Body of pancreas (tissue), 4 donors: Measurements from ENCODE around the gene GNAO1. TPM values are rescaled to one million over a fixed set of nuclear protein-coding genes. Genes with fewer than 3 reads are reported as not detected.

ENCODE experiments used
- ATAC-seq: fragments of 150-250 bp; one replicate; pipeline ENCODE4 v1.9.1; 2016
- DNase-seq, 4 donors: peaks; one replicate each; pipeline ENCODE4 v3.0.0-alpha.2; 2019
- H3K27ac ChIP-seq, 4 donors: fragments of 200-600 bp; sonication (generic); 1 replicate in 3 of 4; 2 replicates in 1 of 4; pipeline versions ENCODE4 v1.5.1 to v1.6.1; 2016 to 2019; ENCODE audit warnings: mild to moderate bottlenecking in 1 of 4, mixed read lengths in 1 of 4, moderate library complexity in 1 of 4
- H3K27me3 ChIP-seq, 2 donors: fragments of 200-600 bp; sonication (generic); one replicate each; pipeline ENCODE4 v1.6.0; 2016; ENCODE audit warnings: mild to moderate bottlenecking in 1 of 2
- H3K36me3 ChIP-seq, 2 donors: fragments of 200-600 bp; sonication (generic); replicated peaks in 1 of 2; 2 replicates each; pipeline ENCODE4 v1.5.1; 2016; ENCODE audit warnings: low read depth in 2 of 2; ENCODE audit not compliant: insufficient read depth in 1 of 2
- H3K4me1 ChIP-seq: fragments of 200-600 bp; sonication (generic); one replicate; pipeline ENCODE4 v1.6.0; 2016
- H3K4me3 ChIP-seq, 2 donors: fragments of 200-600 bp; sonication (generic); 1 replicate in 1 of 2; 2 replicates in 1 of 2; pipeline ENCODE4 v1.5.1; 2016 to 2019
- H3K9me3 ChIP-seq, 3 donors: fragments of 200-600 bp; sonication (generic); 1 replicate in 2 of 3; 2 replicates in 1 of 3; pipeline ENCODE4 v1.5.1; 2016
- POLR2A ChIP-seq, 3 donors: fragments of 450-650 bp; IDR thresholded peaks; one replicate each; pipeline ENCODE4 v1.6.1; 2016; ENCODE audit warnings: antibody characterized with exemption in 3 of 3, mild to moderate bottlenecking in 2 of 3
- WGBS, 2 donors: methylation state at CpG; one replicate each; pipeline ENCODE4 v1.1.5; 2017; 5-methylcytosine and 5-hydroxymethylcytosine counted together
- intact Hi-C: fragments of 100-400 bp; cut with DNase I; formaldehyde crosslinking; loops from one replicate; pipeline ENCODE4 v1.15.1; 2023
- total RNA-seq, 2 donors: library from RNA; depleted of rRNA; stranded (reverse); fragments of >200 nt; gene quantifications; one replicate each; pipeline ENCODE4 v1.1.0, GENCODE V29; 2016
- TF ChIP-seq, protein P1 (sequence below), 7 experiments: fragments of 450-650 bp in 4 of 7; fragments of 200-600 bp in 3 of 7; sonication (generic) in 3 of 7; IDR thresholded peaks; one replicate each; pipeline ENCODE4 v1.5.1; 2016 to 2019; ENCODE audit warnings: antibody characterized with exemption in 7 of 7

GNAO1 gene
- total RNA-seq, 2 donors from 2014 or later = 1.6 to 3.0 TPM

DNA sequence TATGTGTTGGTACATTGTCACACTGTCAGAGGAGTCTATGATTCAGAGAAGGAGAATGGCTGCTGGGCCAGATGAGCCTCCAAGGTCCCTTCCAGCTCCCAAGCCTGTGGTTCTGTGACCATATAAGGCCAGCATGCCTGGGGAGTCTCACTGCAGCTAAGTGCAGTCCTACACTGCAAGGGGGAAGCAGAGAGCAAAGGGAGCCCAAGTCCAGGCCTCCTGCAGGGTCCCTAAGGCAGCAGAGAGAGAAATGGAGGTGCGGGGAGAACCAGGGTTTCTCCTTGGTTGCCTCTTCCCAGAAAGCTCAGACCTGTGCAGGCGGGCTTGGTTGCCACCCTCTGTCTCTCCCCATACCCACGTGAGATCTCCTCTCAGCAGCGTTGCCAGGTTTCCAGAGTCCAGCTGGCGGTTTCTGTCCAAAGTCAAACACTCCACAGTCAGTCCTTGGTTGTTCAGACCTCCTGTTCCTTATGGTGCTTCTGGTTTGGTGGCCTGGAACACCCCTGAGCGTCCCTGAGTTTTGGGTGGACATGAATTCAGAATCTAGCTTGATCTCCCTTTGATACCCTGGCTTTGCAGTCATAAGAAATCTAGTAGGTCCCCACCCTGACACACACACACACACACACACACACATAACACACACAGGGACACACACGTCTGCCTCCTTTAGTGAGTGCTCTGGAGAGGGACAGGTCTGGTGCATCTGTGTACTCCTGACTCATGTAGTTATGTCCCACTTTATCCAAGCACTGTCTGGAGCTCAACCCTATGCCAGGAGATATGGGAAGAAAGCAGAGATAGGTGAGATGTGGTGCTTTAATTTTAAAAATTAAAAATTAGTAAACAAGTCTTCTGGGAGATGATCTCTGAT, 78.8 kb downstream of the GNAO1 start:
- intact Hi-C loops = no loop called here
- WGBS, 2 donors = 50 to 60% methylated on average over 6 to 7 of the region's 7 CpGs

DNA sequence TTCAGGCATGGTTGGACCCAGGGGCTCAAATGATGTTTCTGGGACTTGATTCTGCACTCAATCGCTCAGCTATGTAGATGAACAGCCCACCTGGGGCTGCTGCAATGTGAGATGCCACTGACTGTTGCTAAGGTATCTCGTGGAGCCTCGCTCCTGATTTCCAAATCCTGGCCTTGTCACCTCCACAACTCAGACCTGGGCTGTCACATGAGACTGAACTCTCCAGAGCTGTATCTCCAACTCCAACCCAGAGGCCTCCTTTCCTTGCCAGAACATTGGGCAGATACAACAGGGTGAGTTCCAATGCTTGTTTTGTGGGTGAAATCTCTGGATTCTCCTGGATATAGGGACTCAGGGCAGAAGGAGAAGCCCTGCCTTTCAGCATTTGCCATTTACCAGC, 79.5 kb downstream of the GNAO1 start:
- no peak overlapping the region for H3K4me3 ChIP-seq
- 64 to 75% methylated on average over 2 to 3 of the region's 3 CpGs for WGBS, 2 donors
- no peak for TF ChIP-seq POLR2A (IDR thresholded peaks at IDR 0.05)
- TF ChIP-seq, protein P1, sequence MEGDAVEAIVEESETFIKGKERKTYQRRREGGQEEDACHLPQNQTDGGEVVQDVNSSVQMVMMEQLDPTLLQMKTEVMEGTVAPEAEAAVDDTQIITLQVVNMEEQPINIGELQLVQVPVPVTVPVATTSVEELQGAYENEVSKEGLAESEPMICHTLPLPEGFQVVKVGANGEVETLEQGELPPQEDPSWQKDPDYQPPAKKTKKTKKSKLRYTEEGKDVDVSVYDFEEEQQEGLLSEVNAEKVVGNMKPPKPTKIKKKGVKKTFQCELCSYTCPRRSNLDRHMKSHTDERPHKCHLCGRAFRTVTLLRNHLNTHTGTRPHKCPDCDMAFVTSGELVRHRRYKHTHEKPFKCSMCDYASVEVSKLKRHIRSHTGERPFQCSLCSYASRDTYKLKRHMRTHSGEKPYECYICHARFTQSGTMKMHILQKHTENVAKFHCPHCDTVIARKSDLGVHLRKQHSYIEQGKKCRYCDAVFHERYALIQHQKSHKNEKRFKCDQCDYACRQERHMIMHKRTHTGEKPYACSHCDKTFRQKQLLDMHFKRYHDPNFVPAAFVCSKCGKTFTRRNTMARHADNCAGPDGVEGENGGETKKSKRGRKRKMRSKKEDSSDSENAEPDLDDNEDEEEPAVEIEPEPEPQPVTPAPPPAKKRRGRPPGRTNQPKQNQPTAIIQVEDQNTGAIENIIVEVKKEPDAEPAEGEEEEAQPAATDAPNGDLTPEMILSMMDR (IDR thresholded peaks at IDR 0.05) = no peak
- intact Hi-C loops = no loop called here
- H3K27me3 ChIP-seq = no peaks in the 10 kb centered on the region
- no peak for ATAC-seq
- H3K9me3 ChIP-seq = no peaks in the 10 kb centered on the region
- no peaks in the 10 kb centered on the region for H3K36me3 ChIP-seq
- no peak overlapping the region for H3K27ac ChIP-seq
- H3K4me1 ChIP-seq = no peaks in the 10 kb centered on the region
- DNase-seq = no peak

More for the DNA sequence above, 78.8 kb downstream of the GNAO1 start:
- Histone ChIP-seq H3K27ac (no peak overlapping the region), H3K4me3 (no peak overlapping the region), H3K36me3 (no peaks in the 10 kb centered on the region), H3K9me3 (no peaks in the 10 kb centered on the region), H3K4me1 (no peaks in the 10 kb centered on the region), H3K27me3 (no peaks in the 10 kb centered on the region)
- no peak for TF ChIP-seq POLR2A (IDR thresholded peaks at IDR 0.05)
- TF ChIP-seq, protein P1 (IDR thresholded peaks at IDR 0.05) = no peak
- peak in 3 of 4 donors; percentile 34 to 48 (median 46) for DNase-seq
- no peak for ATAC-seq

DNA sequence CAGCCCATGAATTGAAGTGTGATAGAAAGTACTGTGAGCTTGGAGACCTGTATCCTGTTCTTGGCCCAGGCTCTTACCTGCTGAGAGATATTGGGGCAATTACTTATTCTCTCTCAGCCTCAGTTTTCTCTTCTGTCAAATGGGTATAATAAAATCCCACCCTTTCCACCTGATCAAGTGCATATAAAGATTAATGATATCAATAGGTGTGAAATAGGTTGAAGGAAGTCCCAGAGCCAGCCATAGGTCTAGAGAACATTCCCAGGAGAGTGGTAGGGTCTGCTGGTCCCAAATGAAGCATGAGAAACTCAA, 81.2 kb downstream of the GNAO1 start:
- no peak overlapping the region for H3K4me3 ChIP-seq
- intact Hi-C loops = no loop called here
- no peaks in the 10 kb centered on the region for H3K9me3 ChIP-seq
- DNase-seq = no peak
- no peak for TF ChIP-seq POLR2A (IDR thresholded peaks at IDR 0.05)
- TF ChIP-seq, protein P1 (IDR thresholded peaks at IDR 0.05) = no peak
- ATAC-seq = no peak
- no peaks in the 10 kb centered on the region for H3K4me1 ChIP-seq
- no peaks in the 10 kb centered on the region for H3K27me3 ChIP-seq
- no peak overlapping the region for H3K27ac ChIP-seq
- H3K36me3 ChIP-seq = no peaks in the 10 kb centered on the region

DNA sequence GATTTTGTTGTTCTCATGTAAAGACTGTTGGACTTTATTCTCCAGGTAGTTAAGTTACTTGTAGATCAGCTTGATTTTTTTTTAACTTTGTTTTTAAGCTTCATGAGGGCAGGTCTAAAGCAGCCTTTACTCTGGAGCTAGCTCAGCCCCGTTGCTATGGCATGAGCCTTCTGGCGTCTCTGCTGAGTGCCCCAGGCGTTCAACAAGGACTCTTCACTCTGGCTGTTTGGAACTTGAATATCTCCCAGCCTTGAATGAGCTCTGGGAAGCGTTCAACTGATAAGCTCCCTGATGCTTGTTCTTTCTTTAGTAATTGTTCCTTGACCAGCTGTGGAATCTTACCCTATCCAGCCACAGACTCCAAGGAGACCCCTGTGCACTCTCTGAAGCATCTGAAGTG, 82.3 kb downstream of the GNAO1 start:
- H3K9me3 ChIP-seq = no peaks in the 10 kb centered on the region
- no peak for DNase-seq
- ATAC-seq = no peak
- intact Hi-C loops = no loop called here
- no peaks in the 10 kb centered on the region for H3K36me3 ChIP-seq
- H3K4me3 ChIP-seq = no peak overlapping the region
- no peaks in the 10 kb centered on the region for H3K27me3 ChIP-seq
- no peak overlapping the region for H3K27ac ChIP-seq
- TF ChIP-seq, protein P1 (IDR thresholded peaks at IDR 0.05) = no peak
- TF ChIP-seq POLR2A (IDR thresholded peaks at IDR 0.05) = no peak
- no peaks in the 10 kb centered on the region for H3K4me1 ChIP-seq
- WGBS, 2 donors = 39 to 41% methylated on average over 4 of the region's 4 CpGs

DNA sequence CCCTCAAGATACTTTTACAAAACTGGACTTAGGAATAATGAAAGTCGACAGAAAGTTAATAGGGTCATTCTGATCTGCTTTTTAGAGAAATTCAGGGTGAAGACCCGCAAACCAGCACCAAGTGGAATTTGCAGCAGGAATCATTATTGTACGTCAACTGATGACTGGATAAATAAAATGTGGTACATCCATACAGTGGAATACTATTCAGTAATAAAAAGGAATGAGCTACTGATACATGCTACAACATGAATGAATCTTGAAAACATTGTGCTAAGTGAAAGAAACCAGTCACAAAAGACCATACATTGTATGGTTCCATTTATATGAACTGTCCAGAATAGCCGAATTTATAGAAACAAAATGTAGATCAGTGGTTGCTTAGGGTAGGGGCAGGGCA, 83.1 kb downstream of the GNAO1 start:
- DNase-seq (no peak), ATAC-seq (no peak)
- Histone ChIP-seq H3K27me3 (no peaks in the 10 kb centered on the region), H3K9me3 (no peaks in the 10 kb centered on the region), H3K4me3 (no peak overlapping the region), H3K27ac (no peak overlapping the region), H3K4me1 (no peaks in the 10 kb centered on the region), H3K36me3 (no peaks in the 10 kb centered on the region)
- intact Hi-C loops = no loop called here
- 77 to 84% methylated on average over 4 of the region's 4 CpGs for WGBS, 2 donors
- TF ChIP-seq, protein P1 (IDR thresholded peaks at IDR 0.05) = no peak
- TF ChIP-seq POLR2A (IDR thresholded peaks at IDR 0.05) = no peak
